ENCODE results near the gene SBNO1.
"Not testable (repeated sequence)": the region's sequence is repeated elsewhere in the genome, so short reads cannot be mapped to it uniquely, and the experiment has no call there.

Gene SBNO1

GRCh38 chr12:123364532-123365024, at the start of gene SBNO1:
TSS of gene SBNO1 (minus strand) at chr12:123364847. CDS start at chr12:123350441, 14,406 bp downstream.
- DNase-seq: no peak

- no peak for DNase-seq
These were observed 45.4 kb upstream of the SBNO1 start for GRCh38 chr12:123410041-123410412.

GRCh38 chr12:123409284-123410040, 44.8 kb upstream of the SBNO1 start:
- not testable (repeated sequence) for DNase-seq

GRCh38 chr12:123408619-123409018, 44.0 kb upstream of the SBNO1 start:
- DNase-seq: not testable (repeated sequence)

GRCh38 chr12:123407934-123408333, 43.3 kb upstream of the SBNO1 start:
- not testable (repeated sequence) for DNase-seq

- DNase-seq: not testable (repeated sequence)
These were observed 42.6 kb upstream of the SBNO1 start for GRCh38 chr12:123407269-123407668.

- no peak for DNase-seq
These were observed 39.9 kb upstream of the SBNO1 start for GRCh38 chr12:123404581-123404980.

GRCh38 chr12:123401753-123402683, 37.4 kb upstream of the SBNO1 start:
- DNase-seq: no peak

GRCh38 chr12:123399255-123399617, 34.6 kb upstream of the SBNO1 start:
- DNase-seq: no peak

GRCh38 chr12:123398550-123399254, 34.1 kb upstream of the SBNO1 start:
- DNase-seq: no peak

- DNase-seq: no peak
These were observed 33.5 kb upstream of the SBNO1 start for GRCh38 chr12:123398177-123398549.

GRCh38 chr12:123397400-123397799, 32.8 kb upstream of the SBNO1 start:
- no peak for DNase-seq

GRCh38 chr12:123396954-123397353, 32.3 kb upstream of the SBNO1 start:
- no peak for DNase-seq

- DNase-seq: no peak
These were observed 31.9 kb upstream of the SBNO1 start for GRCh38 chr12:123396543-123396942.

- no peak for DNase-seq
These were observed 30.6 kb upstream of the SBNO1 start for GRCh38 chr12:123395236-123395635.

- no peak for DNase-seq
These were observed 29.1 kb upstream of the SBNO1 start for GRCh38 chr12:123393747-123394146.

GRCh38 chr12:123391546-123392343, 27.1 kb upstream of the SBNO1 start:
- DNase-seq: no peak

GRCh38 chr12:123390498-123391426, 26.1 kb upstream of the SBNO1 start:
- no peak for DNase-seq

- no peak for DNase-seq
These were observed 25.1 kb upstream of the SBNO1 start for GRCh38 chr12:123389560-123390351.

GRCh38 chr12:123388951-123389559, 24.4 kb upstream of the SBNO1 start:
- DNase-seq: no peak
